ENCODE measurements around the gene MND1. TPM values are rescaled to one million over a fixed set of nuclear protein-coding genes. Genes with fewer than 3 reads are reported as not detected.

MND1 gene
- total RNA-seq, 1 experiment from 2014 or later = 7.9 TPM

- H3K36me3 ChIP-seq (ENCODE audit: low read depth, low read length) = no peaks in the 10 kb centered on the region
- POLR2A ChIA-PET (ENCODE audit: unreplicated experiment) = no interaction called here
Observed at GRCh38 chr4:153367092-153367491, 22.6 kb downstream of the MND1 start.

GRCh38 chr4:153369021-153369420, 24.5 kb downstream of the MND1 start:
- intact Hi-C loops (cut with micrococcal nuclease) = no loop called here

More at GRCh38 chr4:153367092-153367491, 22.6 kb downstream of the MND1 start:
- no peaks in the 10 kb centered on the region for H3K4me1 ChIP-seq (ENCODE audit: insufficient read depth, low read length)
- H3K4me2 ChIP-seq (ENCODE audit: low read length) = no peak overlapping the region
- no peak overlapping the region for H3K9ac ChIP-seq (ENCODE audit: low read length)
- TF ChIP-seq CTCF (conservative IDR thresholded peaks at IDR 0.05; ENCODE audit: low read depth, low read length) (no peak), EZH2phosphoT487 (IDR thresholded peaks at IDR 0.05; ENCODE audit: borderline replicate concordance, low read length) (no peak), EZH2 (IDR thresholded peaks at IDR 0.05; ENCODE audit: low read length, unreplicated experiment) (no peak)
- no peaks in the 10 kb centered on the region for H3K9me3 ChIP-seq (ENCODE audit: low read length)
- ATAC-seq = no peak
- intact Hi-C loops (cut with micrococcal nuclease) = no loop called here
- H3K9me2 ChIP-seq (replicated peaks; ENCODE audit: low read length) = no peaks in the 10 kb centered on the region
- no peaks in the 10 kb centered on the region for H3F3A ChIP-seq (ENCODE audit: low read length, unreplicated experiment)
- H3K27ac ChIP-seq (ENCODE audit: low read length) = no peak overlapping the region
- H3K27me3 ChIP-seq (ENCODE audit: low read length) = no peaks in the 10 kb centered on the region
- BruUV-seq (replicated peaks) = no TSS peak
- CTCF ChIA-PET = no interaction called here
- DNase-seq = no peak
- no peaks in the 10 kb centered on the region for H3K79me2 ChIP-seq (ENCODE audit: low read length)
- no peak overlapping the region for H2AFZ ChIP-seq (ENCODE audit: low read length)
- no peaks in the 10 kb centered on the region for H4K20me1 ChIP-seq (ENCODE audit: low read length)
- no peak overlapping the region for H3K4me3 ChIP-seq (ENCODE audit: low read length)

More at GRCh38 chr4:153369021-153369420, 24.5 kb downstream of the MND1 start:
- Histone ChIP-seq H3K9ac (ENCODE audit: low read length) (no peak overlapping the region), H3K27me3 (ENCODE audit: low read length) (no peaks in the 10 kb centered on the region), H3K36me3 (ENCODE audit: low read depth, low read length) (no peaks in the 10 kb centered on the region; the same call in 1 of the 2 replicates), H3K9me3 (ENCODE audit: low read length) (no peaks in the 10 kb centered on the region), H4K20me1 (ENCODE audit: low read length) (no peaks in the 10 kb centered on the region), H3K79me2 (ENCODE audit: low read length) (no peaks in the 10 kb centered on the region), H3K4me3 (ENCODE audit: low read length) (no peak overlapping the region), H2AFZ (ENCODE audit: low read length) (no peak overlapping the region), H3K4me1 (ENCODE audit: insufficient read depth, low read length) (no peaks in the 10 kb centered on the region), H3K27ac (ENCODE audit: low read length) (no peak overlapping the region), H3K9me2 (replicated peaks; ENCODE audit: low read length) (no peaks in the 10 kb centered on the region), H3F3A (ENCODE audit: low read length, unreplicated experiment) (no peaks in the 10 kb centered on the region), H3K4me2 (ENCODE audit: low read length) (no peak overlapping the region)
- ChIA-PET CTCF (no interaction called here), POLR2A (ENCODE audit: unreplicated experiment) (no interaction called here)
- TF ChIP-seq EZH2phosphoT487 (IDR thresholded peaks at IDR 0.05; ENCODE audit: borderline replicate concordance, low read length) = no peak
- TF ChIP-seq EZH2 (IDR thresholded peaks at IDR 0.05; ENCODE audit: low read length, unreplicated experiment) = no peak
- no peak for TF ChIP-seq CTCF (conservative IDR thresholded peaks at IDR 0.05; ENCODE audit: low read depth, low read length)
- DNase-seq (no peak), ATAC-seq (no peak)
- no TSS peak for BruUV-seq (replicated peaks)
